Measurements from ENCODE around the gene BAZ1A. TPM values are rescaled to one million over a fixed set of nuclear protein-coding genes. Genes with fewer than 3 reads are reported as not detected.

Gene BAZ1A
- total and polyA plus RNA-seq, 2 experiments from 2014 or later, result 24.2 to 26.8 TPM

DNA sequence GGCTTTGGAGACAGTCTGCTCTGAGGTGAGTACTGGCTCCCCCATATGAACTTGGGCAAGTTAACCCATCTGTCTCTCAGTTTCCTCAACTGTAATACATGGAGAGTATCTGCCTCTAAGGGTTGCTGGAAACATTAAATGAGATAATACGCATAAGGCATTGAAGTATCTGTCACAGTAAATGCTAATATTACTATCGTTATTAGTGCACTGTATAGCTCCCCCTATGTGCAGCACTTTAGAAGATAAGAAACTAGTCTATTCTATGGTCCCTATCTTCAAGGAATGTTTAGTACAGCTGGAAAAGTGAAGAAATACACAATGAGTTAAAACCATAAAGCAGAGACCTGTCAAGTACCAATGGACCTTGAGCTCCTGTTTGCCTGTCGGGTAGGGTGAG, 109.1 kb downstream of the BAZ1A start:
- TF ChIP-seq, protein P1, sequence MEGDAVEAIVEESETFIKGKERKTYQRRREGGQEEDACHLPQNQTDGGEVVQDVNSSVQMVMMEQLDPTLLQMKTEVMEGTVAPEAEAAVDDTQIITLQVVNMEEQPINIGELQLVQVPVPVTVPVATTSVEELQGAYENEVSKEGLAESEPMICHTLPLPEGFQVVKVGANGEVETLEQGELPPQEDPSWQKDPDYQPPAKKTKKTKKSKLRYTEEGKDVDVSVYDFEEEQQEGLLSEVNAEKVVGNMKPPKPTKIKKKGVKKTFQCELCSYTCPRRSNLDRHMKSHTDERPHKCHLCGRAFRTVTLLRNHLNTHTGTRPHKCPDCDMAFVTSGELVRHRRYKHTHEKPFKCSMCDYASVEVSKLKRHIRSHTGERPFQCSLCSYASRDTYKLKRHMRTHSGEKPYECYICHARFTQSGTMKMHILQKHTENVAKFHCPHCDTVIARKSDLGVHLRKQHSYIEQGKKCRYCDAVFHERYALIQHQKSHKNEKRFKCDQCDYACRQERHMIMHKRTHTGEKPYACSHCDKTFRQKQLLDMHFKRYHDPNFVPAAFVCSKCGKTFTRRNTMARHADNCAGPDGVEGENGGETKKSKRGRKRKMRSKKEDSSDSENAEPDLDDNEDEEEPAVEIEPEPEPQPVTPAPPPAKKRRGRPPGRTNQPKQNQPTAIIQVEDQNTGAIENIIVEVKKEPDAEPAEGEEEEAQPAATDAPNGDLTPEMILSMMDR (conservative IDR thresholded peaks at IDR 0.05; ENCODE audit: low read depth in 2 of 2), result peak in 1 of 2 experiments; percentile 50; a peak in 3 of 4 replicates
- TF ChIP-seq, protein P2, sequence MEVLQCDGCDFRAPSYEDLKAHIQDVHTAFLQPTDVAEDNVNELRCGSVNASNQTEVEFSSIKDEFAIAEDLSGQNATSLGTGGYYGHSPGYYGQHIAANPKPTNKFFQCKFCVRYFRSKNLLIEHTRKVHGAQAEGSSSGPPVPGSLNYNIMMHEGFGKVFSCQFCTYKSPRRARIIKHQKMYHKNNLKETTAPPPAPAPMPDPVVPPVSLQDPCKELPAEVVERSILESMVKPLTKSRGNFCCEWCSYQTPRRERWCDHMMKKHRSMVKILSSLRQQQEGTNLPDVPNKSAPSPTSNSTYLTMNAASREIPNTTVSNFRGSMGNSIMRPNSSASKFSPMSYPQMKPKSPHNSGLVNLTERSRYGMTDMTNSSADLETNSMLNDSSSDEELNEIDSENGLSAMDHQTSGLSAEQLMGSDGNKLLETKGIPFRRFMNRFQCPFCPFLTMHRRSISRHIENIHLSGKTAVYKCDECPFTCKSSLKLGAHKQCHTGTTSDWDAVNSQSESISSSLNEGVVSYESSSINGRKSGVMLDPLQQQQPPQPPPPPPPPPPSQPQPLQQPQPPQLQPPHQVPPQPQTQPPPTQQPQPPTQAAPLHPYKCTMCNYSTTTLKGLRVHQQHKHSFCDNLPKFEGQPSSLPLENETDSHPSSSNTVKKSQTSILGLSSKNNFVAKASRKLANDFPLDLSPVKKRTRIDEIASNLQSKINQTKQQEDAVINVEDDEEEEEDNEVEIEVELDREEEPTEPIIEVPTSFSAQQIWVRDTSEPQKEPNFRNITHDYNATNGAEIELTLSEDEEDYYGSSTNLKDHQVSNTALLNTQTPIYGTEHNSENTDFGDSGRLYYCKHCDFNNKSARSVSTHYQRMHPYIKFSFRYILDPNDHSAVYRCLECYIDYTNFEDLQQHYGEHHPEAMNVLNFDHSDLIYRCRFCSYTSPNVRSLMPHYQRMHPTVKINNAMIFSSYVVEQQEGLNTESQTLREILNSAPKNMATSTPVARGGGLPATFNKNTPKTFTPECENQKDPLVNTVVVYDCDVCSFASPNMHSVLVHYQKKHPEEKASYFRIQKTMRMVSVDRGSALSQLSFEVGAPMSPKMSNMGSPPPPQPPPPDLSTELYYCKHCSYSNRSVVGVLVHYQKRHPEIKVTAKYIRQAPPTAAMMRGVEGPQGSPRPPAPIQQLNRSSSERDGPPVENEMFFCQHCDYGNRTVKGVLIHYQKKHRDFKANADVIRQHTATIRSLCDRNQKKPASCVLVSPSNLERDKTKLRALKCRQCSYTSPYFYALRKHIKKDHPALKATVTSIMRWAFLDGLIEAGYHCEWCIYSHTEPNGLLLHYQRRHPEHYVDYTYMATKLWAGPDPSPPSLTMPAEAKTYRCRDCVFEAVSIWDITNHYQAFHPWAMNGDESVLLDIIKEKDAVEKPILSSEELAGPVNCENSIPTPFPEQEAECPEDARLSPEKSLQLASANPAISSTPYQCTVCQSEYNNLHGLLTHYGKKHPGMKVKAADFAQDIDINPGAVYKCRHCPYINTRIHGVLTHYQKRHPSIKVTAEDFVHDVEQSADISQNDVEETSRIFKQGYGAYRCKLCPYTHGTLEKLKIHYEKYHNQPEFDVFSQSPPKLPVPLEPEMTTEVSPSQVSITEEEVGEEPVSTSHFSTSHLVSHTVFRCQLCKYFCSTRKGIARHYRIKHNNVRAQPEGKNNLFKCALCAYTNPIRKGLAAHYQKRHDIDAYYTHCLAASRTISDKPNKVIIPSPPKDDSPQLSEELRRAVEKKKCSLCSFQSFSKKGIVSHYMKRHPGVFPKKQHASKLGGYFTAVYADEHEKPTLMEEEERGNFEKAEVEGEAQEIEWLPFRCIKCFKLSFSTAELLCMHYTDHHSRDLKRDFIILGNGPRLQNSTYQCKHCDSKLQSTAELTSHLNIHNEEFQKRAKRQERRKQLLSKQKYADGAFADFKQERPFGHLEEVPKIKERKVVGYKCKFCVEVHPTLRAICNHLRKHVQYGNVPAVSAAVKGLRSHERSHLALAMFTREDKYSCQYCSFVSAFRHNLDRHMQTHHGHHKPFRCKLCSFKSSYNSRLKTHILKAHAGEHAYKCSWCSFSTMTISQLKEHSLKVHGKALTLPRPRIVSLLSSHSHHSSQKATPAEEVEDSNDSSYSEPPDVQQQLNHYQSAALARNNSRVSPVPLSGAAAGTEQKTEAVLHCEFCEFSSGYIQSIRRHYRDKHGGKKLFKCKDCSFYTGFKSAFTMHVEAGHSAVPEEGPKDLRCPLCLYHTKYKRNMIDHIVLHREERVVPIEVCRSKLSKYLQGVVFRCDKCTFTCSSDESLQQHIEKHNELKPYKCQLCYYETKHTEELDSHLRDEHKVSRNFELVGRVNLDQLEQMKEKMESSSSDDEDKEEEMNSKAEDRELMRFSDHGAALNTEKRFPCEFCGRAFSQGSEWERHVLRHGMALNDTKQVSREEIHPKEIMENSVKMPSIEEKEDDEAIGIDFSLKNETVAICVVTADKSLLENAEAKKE (CRISPR knock-in tag; IDR thresholded peaks at IDR 0.05), result no peak
- Histone ChIP-seq H3K27ac (ENCODE audit: low read depth) (no peak overlapping the region), H4K20me1 (replicated peaks; ENCODE audit: insufficient read depth) (no peaks in the 10 kb centered on the region), H3F3A (replicated peaks; ENCODE audit: low read depth) (no peaks in the 10 kb centered on the region), H3K79me2 (replicated peaks; ENCODE audit: insufficient read depth) (no peaks in the 10 kb centered on the region), H3K4me3 (no peak overlapping the region), H3K4me1 (ENCODE audit: insufficient read depth) (no peaks in the 10 kb centered on the region), H3K4me2 (no peak overlapping the region), H3K27me3 (ENCODE audit: insufficient read depth) (no peaks in the 10 kb centered on the region), H2AFZ (no peak overlapping the region), H3K36me3 (ENCODE audit: insufficient read depth) (peaks cover 2% of the 10 kb centered on the region; the same call in 1 of the 2 replicates), H3K9me2 (ENCODE audit: insufficient read depth) (no peaks in the 10 kb centered on the region)
- no peak for DNase-seq (ENCODE audit: low spot score)
- H3K9me3 Mint-ChIP-seq, result no peaks in the 10 kb centered on the region
- no peak overlapping the region for H3K4me3 Mint-ChIP-seq
- ATAC-seq, result no peak
- no peaks in the 10 kb centered on the region for H3K4me1 Mint-ChIP-seq
- H3K27ac Mint-ChIP-seq, result no peak overlapping the region
- H3K36me3 Mint-ChIP-seq (ENCODE audit: low read depth), result peaks cover 22% of the 10 kb centered on the region
- H3K27me3 Mint-ChIP-seq (ENCODE audit: insufficient read depth, low read depth, poor library complexity), result no peaks in the 10 kb centered on the region

DNA sequence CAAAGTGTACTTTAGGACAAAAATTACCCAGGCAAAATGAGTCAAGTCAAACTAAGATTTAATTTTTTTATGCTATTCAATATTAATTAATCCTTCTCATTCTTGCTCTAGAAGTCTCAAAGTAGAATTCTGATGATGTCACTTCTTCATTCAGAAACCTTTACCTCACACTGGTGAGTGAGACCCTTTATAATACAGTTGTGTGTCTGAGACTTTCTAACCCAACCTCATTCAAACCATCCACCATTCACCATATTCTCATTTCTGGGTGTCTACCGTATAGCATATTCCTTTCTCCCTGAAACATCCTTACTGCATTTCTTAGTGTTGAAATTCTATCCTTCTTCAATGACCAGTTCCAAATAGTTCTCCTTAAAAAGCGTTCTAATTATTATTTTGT, 119.9 kb downstream of the BAZ1A start:
- Histone ChIP-seq H3K9me2 (ENCODE audit: insufficient read depth) (no peaks in the 10 kb centered on the region), H3K4me2 (no peak overlapping the region), H3K36me3 (ENCODE audit: insufficient read depth) (no peaks in the 10 kb centered on the region; the same call in 1 of the 2 replicates), H3K4me1 (ENCODE audit: insufficient read depth) (no peaks in the 10 kb centered on the region), H2AFZ (no peak overlapping the region), H3K27me3 (ENCODE audit: insufficient read depth) (no peaks in the 10 kb centered on the region), H3F3A (replicated peaks; ENCODE audit: low read depth) (no peaks in the 10 kb centered on the region), H3K4me3 (no peak overlapping the region), H4K20me1 (replicated peaks; ENCODE audit: insufficient read depth) (no peaks in the 10 kb centered on the region), H3K79me2 (replicated peaks; ENCODE audit: insufficient read depth) (no peaks in the 10 kb centered on the region), H3K27ac (ENCODE audit: low read depth) (no peak overlapping the region)
- ATAC-seq (no peak), DNase-seq (ENCODE audit: low spot score) (no peak)
- no peak overlapping the region for H3K4me3 Mint-ChIP-seq
- H3K27me3 Mint-ChIP-seq (ENCODE audit: insufficient read depth, low read depth, poor library complexity), result no peaks in the 10 kb centered on the region
- H3K27ac Mint-ChIP-seq, result no peak overlapping the region
- H3K4me1 Mint-ChIP-seq, result no peaks in the 10 kb centered on the region
- H3K9me3 Mint-ChIP-seq, result no peaks in the 10 kb centered on the region
- H3K36me3 Mint-ChIP-seq (ENCODE audit: low read depth), result peaks cover 18% of the 10 kb centered on the region; the same call in 2 of the 3 replicates
- TF ChIP-seq EZH2 (IDR thresholded peaks at IDR 0.05; ENCODE audit: low read depth, unreplicated experiment) (no peak), STAT1 (IDR thresholded peaks at IDR 0.05; ENCODE audit: unreplicated experiment) (no peak), ZNF331 (CRISPR knock-in tag; IDR thresholded peaks at IDR 0.05; ENCODE audit: low read depth) (no peak), POLR2AphosphoS5 (IDR thresholded peaks at IDR 0.05; ENCODE audit: low read depth) (no peak), JUNB (IDR thresholded peaks at IDR 0.05; ENCODE audit: unreplicated experiment) (no peak), NANOG (IDR thresholded peaks at IDR 0.05; ENCODE audit: borderline replicate concordance) (no peak), ZNF114 (CRISPR knock-in tag; IDR thresholded peaks at IDR 0.05) (no peak), EZH2phosphoT487 (IDR thresholded peaks at IDR 0.05; ENCODE audit: unreplicated experiment) (no peak), CREB1 (CRISPR knock-in tag; IDR thresholded peaks at IDR 0.05; ENCODE audit: low read depth) (no peak)
- TF ChIP-seq, protein P1 (conservative IDR thresholded peaks at IDR 0.05; ENCODE audit: low read depth in 2 of 2), result no peak
